K562 (cell line): ENCODE results near the gene DMD. TPM values are rescaled to one million over a fixed set of nuclear protein-coding genes. Genes with fewer than 3 reads are reported as not detected.

ENCODE experiments used
- ARID2 ChIP-seq: fragments of 450-650 bp; IDR thresholded peaks from 2 replicates; pipeline ENCODE4 v1.6.1; 2017; ENCODE audit warnings: antibody characterized with exemption, mild to moderate bottlenecking
- BCL6 ChIP-seq: fragments of 250-450 bp; sonication (Bioruptor Pico); IDR thresholded peaks from 2 replicates; pipeline ENCODE4 v1.4.0; 2020
- CAMTA2 ChIP-seq: fragments of 250-450 bp; sonication (Bioruptor Pico); conservative IDR thresholded peaks from 2 replicates; pipeline ENCODE4 v1.5.1; 2022
- CBX8 ChIP-seq: fragments of 200-600 bp; sonication (generic); IDR thresholded peaks from 2 replicates; pipeline ENCODE4 v1.6.1; 2012; ENCODE audit warnings: borderline replicate concordance, mixed run types, low read depth, mild to moderate bottlenecking, moderate library complexity, mixed read lengths, low read length, control low read depth, inconsistent platforms; ENCODE audit not compliant: poor library complexity, severe bottlenecking; ENCODE audit errors: extremely low read depth
- HMG20B ChIP-seq: fragments of 250-450 bp; sonication (Bioruptor Pico); IDR thresholded peaks from 2 replicates; pipeline ENCODE4 v1.5.0; 2021; ENCODE audit warnings: mild to moderate bottlenecking
- L3MBTL2 ChIP-seq: fragments of 450-650 bp; IDR thresholded peaks from 2 replicates; pipeline ENCODE4 v1.6.1; 2016; ENCODE audit warnings: mild to moderate bottlenecking, moderate library complexity
- LCOR ChIP-seq: sonication (generic); formaldehyde crosslinking; IDR thresholded peaks from 2 replicates; pipeline ENCODE4 v1.8.0; 2022; ENCODE audit warnings: mild to moderate bottlenecking, missing genetic modification reagents
- NFXL1 ChIP-seq: fragments of 450-650 bp; formaldehyde crosslinking; IDR thresholded peaks from 2 replicates; pipeline ENCODE4 v1.4.0; 2021; ENCODE audit warnings: mild to moderate bottlenecking
- PCBP1 ChIP-seq: fragments of 200-400 bp; formaldehyde crosslinking; IDR thresholded peaks from 2 replicates; pipeline ENCODE4 v1.6.1; 2018; ENCODE audit warnings: mild to moderate bottlenecking, low read depth, low read length; ENCODE audit not compliant: poor library complexity, severe bottlenecking
- SMARCA4 ChIP-seq: fragments of 450-650 bp; IDR thresholded peaks from 2 replicates; pipeline ENCODE4 v1.6.1; 2016
- ZNF395 ChIP-seq: fragments of 200-800 bp; sonication (Bioruptor generic); IDR thresholded peaks from 2 replicates; pipeline ENCODE4 v1.6.1; 2017; ENCODE audit warnings: missing genetic modification characterization, missing compliant biosample characterization
- ZNF696 ChIP-seq: fragments of 250-450 bp; sonication (Bioruptor Pico); conservative IDR thresholded peaks from 2 replicates; pipeline ENCODE4 v1.4.0; 2020; ENCODE audit warnings: mild to moderate bottlenecking, moderate library complexity
- ZNF76 ChIP-seq: fragments of 250-450 bp; sonication (Bioruptor Pico); IDR thresholded peaks from 2 replicates; pipeline ENCODE4 v1.4.0; 2020; ENCODE audit warnings: mild to moderate bottlenecking, moderate library complexity, borderline replicate concordance
- polyA plus RNA-seq, 8 experiments: library from polyadenylated mRNA; depleted of rRNA in 4 of 8; stranded (reverse) in 5 of 8; unstranded in 3 of 8; fragments of >200 nt; fragmentation: Nextera tagmentation in 2 of 8; fragmentation: Illumina TruSeq in 1 of 8; extraction: Ambion mirVana in 2 of 8; extraction: Trizol in 1 of 8; gene quantifications; 2 replicates each; pipeline versions ENCODE4 v1.2.1 to v1.2.3, GENCODE V29; 2011 to 2014; ENCODE audit warnings: inconsistent platforms in 1 of 8, missing spikeins in 1 of 8
- total RNA-seq, 7 experiments: library from RNA; depleted of rRNA in 6 of 7; stranded (reverse); fragments of >200 nt in 6 of 7; fragmentation: Illumina TruSeq in 2 of 7; extraction: Trizol in 2 of 7; gene quantifications; 2 replicates each; pipeline versions ENCODE4 v1.2.1 to v1.2.3, GENCODE V29; 2011 to 2021; ENCODE audit warnings: low replicate concordance in 1 of 7
- TF ChIP-seq, protein P1 (sequence below): fragments of 200-800 bp; sonication (Bioruptor generic); IDR thresholded peaks from 2 replicates; pipeline ENCODE4 v1.6.1; 2017; ENCODE audit warnings: missing genetic modification characterization, missing compliant biosample characterization
- TF ChIP-seq, protein P2 (sequence below), 2 experiments: fragments of 450-650 bp in 1 of 2; IDR thresholded peaks; 2 replicates each; pipeline ENCODE4 v1.6.1; 2011 to 2017; ENCODE audit warnings: low read depth in 2 of 2, antibody characterized with exemption in 1 of 2, borderline replicate concordance in 1 of 2, low read length in 1 of 2, mild to moderate bottlenecking in 1 of 2, mixed read lengths in 1 of 2; ENCODE audit not compliant: control insufficient read depth in 1 of 2
- TF ChIP-seq, protein P3 (sequence below): fragments of 450-650 bp; IDR thresholded peaks from 2 replicates; pipeline ENCODE4 v1.6.1; 2016; ENCODE audit warnings: antibody characterized with exemption

DMD gene
- total and polyA plus RNA-seq, 9 of the 15 experiments (the other 6 are each of a cell fraction or from before 2014, with no cell fraction given), result 3.8 to 20.4 (median 11.4) TPM

DNA sequence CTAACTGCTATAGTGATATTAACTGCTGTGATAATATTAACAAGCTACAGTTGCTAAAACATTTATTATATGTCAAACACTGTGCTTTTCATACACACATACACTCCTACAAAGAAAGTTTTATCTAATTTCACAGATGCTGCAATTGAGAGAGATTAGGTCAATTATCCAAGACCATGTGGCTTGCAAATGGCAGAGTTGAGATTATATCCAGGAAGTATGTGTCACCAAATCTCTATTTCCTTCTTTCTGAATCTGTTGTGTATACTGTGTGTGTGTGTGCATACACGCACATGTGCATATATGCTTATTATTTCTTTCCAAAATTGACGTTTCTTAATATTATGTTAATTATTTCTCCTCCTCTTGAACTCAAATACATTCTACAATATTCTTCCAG, 1363.6 kb downstream of the DMD start (continued):
- TF ChIP-seq ZNF395 (CRISPR knock-in tag) (no peak), NFXL1 (CRISPR knock-in tag) (no peak), ARID2 (no peak), BCL6 (no peak), PCBP1 (no peak), SMARCA4 (peak; percentile 30; the same call in 1 of the 2 replicates), HMG20B (CRISPR knock-in tag) (no peak), L3MBTL2 (no peak), LCOR (no peak), ZNF696 (CRISPR knock-in tag) (no peak), CBX8 (no peak), CAMTA2 (CRISPR knock-in tag) (no peak), ZNF76 (CRISPR knock-in tag) (no peak)
- TF ChIP-seq, protein P1, sequence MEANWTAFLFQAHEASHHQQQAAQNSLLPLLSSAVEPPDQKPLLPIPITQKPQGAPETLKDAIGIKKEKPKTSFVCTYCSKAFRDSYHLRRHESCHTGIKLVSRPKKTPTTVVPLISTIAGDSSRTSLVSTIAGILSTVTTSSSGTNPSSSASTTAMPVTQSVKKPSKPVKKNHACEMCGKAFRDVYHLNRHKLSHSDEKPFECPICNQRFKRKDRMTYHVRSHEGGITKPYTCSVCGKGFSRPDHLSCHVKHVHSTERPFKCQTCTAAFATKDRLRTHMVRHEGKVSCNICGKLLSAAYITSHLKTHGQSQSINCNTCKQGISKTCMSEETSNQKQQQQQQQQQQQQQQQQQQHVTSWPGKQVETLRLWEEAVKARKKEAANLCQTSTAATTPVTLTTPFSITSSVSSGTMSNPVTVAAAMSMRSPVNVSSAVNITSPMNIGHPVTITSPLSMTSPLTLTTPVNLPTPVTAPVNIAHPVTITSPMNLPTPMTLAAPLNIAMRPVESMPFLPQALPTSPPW (CRISPR knock-in tag), result no peak
- TF ChIP-seq, protein P2, sequence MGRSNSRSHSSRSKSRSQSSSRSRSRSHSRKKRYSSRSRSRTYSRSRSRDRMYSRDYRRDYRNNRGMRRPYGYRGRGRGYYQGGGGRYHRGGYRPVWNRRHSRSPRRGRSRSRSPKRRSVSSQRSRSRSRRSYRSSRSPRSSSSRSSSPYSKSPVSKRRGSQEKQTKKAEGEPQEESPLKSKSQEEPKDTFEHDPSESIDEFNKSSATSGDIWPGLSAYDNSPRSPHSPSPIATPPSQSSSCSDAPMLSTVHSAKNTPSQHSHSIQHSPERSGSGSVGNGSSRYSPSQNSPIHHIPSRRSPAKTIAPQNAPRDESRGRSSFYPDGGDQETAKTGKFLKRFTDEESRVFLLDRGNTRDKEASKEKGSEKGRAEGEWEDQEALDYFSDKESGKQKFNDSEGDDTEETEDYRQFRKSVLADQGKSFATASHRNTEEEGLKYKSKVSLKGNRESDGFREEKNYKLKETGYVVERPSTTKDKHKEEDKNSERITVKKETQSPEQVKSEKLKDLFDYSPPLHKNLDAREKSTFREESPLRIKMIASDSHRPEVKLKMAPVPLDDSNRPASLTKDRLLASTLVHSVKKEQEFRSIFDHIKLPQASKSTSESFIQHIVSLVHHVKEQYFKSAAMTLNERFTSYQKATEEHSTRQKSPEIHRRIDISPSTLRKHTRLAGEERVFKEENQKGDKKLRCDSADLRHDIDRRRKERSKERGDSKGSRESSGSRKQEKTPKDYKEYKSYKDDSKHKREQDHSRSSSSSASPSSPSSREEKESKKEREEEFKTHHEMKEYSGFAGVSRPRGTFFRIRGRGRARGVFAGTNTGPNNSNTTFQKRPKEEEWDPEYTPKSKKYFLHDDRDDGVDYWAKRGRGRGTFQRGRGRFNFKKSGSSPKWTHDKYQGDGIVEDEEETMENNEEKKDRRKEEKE (IDR thresholded peaks at IDR 0.05; ENCODE audit: borderline replicate concordance in 1 of 2, control insufficient read depth in 1 of 2, low read depth in 2 of 2, low read length in 1 of 2), result no peak
- TF ChIP-seq, protein P3, sequence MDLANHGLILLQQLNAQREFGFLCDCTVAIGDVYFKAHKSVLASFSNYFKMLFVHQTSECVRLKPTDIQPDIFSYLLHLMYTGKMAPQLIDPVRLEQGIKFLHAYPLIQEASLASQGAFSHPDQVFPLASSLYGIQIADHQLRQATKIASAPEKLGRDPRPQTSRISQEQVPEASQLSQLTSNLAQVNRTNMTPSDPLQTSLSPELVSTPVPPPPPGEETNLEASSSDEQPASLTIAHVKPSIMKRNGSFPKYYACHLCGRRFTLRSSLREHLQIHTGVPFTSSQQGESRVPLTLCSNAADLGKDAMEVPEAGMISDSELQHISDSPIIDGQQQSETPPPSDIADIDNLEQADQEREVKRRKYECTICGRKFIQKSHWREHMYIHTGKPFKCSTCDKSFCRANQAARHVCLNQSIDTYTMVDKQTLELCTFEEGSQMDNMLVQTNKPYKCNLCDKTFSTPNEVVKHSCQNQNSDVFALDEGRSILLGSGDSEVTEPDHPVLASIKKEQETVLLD, result no peak
